HG03469 (cell line): Measurements from ENCODE around the gene CACNA1I.

ENCODE experiments used
- ATAC-seq: cut with Tn5 transposase; IDR thresholded peaks from one replicate; pipeline ENCODE4 v1.9.1; 2021; ENCODE audit warnings: mild to moderate bottlenecking, moderate library complexity, moderate number of reproducible peaks; ENCODE audit not compliant: unreplicated experiment

The CACNA1I gene

DNA sequence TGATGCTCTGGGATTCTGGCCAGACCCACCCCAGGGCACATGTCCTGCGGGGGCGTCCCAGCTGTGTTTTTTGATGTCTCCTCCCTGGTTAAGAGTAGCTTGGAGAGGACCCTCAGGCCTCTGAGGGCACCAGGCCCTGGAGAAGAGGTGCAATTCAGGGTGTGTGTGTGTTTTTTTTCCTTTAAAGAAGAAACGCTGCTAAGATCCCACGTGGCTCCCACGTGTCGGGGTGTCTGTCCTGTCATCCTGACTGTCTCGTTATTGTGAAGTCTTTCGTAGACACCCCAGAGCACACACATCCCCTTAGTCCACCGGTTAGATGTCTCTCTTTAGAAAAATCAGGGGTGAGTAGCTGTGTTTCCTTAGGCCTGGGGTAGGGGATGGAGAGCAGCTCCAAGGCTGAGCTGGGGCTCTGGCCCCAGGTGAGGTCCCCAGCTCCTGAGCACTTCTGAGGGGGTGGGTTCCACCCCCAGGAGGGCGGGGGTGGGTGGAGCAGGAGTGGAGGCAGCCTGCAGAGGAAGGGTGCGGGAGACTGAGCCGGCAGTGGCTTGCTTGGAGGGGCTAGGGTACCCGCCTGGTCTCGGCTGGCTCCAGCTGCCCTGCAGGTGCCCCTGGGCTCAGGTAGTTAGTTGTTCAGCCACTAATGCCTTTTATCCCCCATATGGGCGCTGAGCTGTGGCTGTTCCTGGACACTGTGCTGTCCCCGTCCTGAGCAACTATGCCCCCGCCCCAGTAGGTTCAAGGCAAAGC lies 116.4 kb downstream of the CACNA1I start:
- no peak for ATAC-seq

DNA sequence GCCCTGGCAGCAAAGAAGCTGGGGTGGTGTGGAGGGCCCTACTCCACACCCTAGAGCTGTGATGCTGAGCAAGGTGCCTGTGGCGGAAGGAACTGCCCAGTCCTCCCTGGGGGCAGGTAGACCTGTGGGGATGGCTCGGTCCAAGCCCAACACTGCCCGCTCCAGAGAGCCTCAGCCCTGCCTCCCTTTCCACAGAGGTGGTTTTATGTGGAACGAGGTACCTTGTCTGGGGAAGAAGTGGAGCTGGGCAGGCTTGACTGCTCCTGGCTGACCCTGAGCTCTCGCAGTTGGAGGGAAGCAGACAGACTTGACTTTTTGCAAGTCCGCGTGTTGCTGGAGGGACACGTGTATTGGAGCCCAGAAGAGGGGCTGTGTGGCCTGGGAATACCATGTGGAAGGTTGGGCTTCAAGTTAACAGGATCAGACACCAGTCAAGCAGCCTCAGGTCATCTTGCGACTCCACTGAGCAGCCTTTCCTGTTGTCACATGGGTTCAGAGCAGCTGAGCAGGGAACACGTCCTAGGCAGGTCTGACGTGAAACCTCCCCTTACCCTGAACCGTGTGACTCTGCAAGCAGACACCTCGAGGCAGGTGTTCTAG lies 117.7 kb downstream of the CACNA1I start:
- no peak for ATAC-seq

DNA sequence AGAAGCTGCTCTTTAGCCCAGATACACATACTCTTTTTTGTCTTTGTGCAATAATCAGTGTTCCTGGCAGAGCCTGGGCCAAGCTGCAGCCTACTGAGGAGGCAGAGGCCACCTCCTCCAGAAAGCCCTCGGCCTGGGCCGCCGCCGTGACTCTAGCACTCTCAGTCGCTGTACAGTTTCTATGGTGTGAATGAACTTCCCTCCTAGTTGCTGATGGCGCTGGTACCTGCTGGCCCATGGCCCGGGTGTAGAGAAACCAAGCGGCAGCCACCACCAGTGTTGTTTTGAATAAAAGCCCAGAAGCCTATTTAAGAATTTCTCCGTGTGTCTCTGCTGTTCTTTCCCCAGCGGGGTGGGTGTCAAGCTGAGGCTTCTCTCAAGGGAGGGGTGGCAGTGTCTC lies 118.9 kb downstream of the CACNA1I start:
- ATAC-seq: no peak

DNA sequence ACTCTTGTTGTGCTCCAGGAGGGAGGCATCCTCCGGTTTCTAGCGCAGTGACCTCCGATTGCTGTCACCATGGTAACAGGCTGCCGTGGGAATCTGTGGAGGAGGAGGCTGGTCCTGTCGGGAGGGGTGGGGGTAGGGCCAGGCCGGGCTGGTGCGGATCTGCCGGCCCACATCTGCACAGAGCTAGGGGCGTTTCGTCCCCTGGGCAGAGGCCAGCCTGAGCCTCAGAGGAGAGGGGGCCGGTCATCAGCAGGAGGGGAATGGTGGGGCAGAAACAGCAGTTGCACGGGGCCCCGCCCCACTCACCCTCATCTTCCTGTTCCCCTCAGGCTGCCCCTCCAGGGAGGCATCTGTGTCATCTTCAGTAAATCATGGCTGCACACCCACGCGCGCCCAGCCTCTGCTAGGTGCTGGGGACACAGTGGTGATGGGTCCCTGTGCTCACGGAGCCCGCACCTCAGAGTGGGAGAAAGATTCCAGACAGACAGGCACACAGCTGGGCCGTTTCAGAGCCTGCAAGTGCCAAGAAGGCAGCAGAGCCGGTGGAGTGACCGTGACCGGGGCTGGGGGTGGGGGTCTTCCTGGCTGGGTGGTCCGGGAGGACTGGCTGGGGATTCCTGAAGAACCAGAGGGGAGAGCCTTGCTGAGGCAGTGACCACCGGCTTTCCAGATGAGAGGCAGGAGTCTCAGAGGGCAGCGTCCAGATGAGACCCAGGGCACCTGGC lies 120.5 kb downstream of the CACNA1I start:
- no peak for ATAC-seq

DNA sequence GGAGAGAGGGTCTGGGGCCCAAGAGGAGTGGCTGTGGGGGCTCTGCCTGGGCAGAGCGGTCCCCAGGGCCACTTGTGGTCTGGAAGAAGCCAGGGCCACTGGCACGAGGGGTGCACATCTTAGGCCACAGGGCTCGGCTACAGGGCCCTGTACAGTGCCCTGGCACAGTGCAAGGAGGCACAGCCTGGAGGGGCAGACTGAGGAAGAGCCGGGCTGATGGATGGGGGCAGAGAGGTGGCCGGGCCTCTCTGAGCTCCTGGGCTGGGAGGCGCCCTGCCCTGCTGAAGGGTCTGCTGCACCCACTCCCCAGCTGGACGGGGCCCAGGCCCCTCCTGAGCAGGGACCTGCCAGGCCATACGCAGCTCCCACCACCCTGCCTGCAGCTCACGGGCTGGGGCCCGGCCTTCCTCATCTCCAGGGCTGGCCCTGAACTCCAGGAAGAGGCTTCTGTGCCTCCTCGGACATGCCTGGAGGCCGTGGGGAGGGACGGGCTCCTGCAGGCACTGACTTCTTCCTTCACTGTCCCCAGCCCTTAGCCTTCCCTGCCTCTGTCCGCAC lies 123.5 kb downstream of the CACNA1I start:
- ATAC-seq: no peak

DNA sequence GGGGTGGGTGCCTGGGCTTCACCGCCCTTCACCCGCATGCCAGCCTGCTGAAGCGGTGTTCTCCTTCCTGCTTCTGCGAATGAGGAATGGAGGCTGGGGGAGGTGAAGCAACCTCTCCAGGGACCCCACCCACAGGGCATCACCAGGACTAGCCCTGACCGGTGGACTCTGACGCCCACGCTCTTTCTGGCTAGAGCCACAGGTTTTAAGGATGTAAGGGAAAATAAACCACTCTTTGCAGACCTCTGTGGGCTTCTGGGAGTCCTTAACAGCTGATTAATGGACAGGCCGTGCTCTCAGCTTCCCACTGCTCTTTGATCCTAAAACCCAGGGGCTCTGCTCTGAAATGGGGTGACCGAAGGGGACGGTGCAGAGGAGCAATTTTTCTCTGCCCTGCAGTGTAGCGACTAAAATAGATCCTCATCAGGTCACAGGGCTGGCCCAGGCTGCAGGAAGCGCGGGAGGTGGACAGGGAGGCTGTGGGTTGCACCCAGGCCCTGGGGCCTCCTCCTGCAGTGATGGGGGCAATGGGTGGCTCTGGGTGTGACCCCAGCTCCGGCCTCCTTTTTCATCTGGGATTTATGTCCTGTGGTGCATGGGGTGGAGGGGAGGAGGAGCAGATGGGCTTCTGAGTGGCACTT lies 127.4 kb downstream of the CACNA1I start:
- no peak for ATAC-seq

DNA sequence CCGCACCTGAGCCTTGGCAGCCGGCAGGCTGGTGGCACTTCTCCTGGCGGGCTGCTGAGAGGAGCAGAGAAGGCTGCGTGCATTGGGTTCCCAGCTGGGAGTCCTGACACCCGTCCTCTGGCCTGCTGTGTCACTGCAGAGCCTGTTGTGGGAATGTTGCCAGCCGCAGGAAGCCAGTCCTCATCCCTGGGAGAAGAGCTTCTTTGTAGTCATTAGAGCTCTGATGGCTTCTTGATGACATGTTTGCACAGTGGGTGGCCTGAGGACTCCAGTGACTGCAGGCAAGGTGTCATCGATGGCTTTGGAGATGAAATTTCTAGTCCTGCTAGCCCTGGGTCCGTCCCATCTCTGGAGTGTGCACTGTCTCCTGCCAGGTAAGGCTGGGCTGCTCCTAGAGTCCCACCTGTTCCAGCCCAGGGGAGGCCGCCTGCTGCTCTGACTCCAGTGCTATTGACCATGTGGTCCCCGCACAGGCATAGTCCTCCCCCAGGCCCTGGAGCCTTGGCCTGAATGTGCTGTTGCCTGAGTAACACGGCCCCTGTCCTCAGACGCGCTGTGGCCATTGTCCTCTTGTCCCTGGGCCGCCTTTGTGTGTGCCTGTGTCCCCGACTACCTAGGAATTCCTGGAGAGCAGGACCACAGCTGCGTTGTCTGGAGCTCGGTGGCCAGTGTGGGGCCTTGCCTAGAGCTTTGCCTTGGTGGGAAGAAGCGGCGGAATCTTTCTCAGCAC lies 129.2 kb downstream of the CACNA1I start:
- ATAC-seq: no peak

DNA sequence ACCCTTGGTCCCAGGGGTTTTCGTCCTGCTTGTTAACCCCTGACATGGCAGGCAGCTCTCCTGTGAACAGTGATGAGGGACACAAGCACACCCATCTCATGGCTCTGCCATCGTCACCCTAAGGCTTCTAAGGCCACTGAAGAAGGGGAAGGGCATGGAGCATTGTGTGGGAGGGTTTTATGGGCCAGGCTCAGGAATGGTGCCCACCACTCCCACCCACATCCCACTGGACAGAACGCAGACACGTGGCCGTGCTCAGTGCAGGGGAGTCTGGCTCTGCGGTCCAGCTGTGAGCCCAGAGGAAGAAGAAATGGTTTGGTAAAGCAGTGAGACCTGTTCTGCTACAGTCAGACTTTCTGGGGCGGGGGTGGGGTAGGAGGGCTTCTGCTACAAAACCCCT lies 130.0 kb downstream of the CACNA1I start:
- no peak for ATAC-seq

DNA sequence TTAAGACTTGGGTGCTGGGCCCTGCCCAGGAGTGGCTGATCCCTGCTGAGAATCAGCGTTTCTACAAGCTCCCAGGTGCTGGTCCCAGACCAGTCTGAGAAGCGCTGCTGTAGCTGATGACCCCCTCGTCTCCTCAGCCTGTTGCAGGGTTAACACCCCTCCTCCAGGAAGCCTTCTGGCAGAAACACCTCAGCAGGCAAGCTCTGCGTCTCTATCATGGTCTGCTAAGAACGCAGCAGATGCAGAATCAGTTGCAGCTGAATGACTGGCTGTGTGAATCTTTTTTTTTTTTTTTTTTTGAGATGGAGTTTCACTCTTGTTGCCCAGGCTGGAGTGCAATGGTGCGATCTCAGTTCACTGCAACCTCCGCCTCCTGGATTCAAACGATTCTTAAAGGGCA lies 132.5 kb downstream of the CACNA1I start:
- no peak for ATAC-seq

DNA sequence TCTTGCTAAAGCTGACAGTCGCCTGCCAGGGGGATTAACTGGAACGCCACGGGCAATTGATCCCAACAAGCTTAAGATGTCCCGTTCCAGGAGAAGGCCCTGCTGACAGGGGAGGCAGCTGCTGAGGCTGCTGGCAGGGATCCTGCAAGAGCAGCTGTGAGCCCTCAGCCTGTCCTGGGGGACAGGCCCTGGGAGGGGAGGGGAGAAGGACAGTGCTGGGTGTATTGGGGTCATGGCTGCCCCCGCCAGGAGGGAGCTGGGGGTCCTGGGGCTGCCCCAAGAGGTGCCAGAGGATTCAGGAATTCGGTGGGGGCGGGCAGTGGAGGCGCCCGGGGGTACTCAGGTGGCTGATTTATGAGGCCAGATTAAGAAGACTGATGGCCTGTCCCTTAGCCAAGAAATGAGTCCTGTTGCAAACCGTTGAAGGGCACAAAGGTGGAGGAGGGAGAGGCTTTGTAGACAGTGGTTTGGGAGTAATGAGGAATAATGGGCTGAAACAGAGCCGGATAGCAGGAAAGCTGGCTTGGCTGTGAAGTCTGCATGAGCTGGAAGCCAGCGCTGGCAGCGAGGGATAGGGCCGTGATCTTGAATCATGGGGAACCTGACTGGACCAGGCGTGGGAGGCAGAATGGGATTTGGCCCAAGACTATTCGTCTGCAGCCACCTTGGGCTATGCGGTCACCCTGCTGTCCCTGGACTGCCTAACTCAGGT lies 133.5 kb downstream of the CACNA1I start:
- ATAC-seq: no peak

DNA sequence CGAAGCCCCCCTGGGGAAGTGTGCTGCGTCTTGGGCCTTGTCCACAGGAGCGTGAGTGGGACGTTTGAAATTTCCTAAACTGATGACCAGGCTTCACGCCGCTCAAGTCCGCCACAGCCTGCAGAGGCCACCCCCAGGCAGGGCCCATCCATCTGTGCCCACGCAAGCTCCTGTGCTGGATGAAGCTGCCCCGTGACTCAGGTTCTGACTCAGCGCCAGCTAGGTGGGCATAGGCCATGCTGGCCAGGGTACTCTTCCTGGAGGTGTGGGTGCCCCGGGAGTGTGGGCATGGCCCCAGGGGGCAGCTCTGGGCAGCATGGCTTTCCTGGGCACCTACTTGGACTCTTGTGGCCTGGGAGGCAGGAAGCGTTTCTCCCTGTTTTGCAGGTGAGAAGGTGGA lies 134.8 kb downstream of the CACNA1I start:
- no peak for ATAC-seq

DNA sequence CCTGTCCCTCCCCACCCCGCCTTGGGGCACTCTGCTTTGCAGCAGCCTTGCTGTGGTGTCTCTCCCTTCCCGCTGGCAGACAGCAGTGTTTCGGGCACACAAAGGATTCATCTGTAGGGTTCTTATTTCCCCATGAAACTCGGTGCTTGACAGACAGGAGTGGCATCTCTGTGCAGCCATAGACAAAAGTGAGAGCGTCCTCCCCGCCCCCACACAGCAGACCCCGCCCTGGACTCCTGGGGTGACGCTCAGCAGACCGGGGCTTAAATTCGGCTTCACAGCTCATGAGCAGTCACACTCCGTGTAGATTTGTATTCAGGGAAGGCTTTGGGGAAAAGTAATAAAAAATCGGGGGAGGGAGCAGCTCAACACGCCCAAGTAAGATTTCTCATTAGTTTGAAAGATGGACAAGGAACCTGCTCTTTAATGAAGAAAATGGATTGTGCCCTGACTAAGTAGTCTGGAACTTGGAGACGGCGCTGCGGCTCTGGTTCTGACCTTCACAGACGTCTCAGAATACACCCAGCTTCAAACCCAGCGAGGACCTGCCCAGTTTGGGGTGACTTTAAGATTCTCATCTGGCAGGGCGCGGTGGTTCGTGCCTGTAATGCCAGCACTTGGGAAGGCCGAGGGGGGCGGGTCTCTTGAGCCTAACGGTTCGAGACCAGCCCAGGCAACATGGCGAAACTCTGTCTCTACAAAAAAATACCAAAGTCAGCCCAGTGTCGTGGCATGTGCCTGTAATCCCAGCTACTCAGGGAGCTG lies 136.0 kb downstream of the CACNA1I start:
- no peak for ATAC-seq

DNA sequence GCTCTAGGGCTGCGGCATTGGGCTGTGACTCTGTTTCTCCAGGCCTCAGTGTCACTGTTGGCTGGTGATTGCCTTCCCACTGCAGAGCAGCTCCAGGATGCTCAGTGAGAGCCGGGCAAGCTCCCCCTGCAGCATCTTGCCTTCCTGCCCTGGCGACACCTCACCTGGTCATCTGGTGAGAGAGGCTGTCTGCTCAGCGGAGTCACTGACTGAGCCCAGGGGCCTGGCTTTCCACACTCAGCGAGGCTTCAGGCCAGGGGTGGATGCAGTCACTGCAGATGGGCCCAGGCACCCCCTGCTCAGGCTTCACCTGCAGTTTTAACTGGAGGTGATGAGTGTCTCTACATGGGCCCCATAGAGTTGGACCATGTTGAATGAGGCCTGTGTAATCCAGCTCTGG lies 136.8 kb downstream of the CACNA1I start:
- ATAC-seq: no peak

DNA sequence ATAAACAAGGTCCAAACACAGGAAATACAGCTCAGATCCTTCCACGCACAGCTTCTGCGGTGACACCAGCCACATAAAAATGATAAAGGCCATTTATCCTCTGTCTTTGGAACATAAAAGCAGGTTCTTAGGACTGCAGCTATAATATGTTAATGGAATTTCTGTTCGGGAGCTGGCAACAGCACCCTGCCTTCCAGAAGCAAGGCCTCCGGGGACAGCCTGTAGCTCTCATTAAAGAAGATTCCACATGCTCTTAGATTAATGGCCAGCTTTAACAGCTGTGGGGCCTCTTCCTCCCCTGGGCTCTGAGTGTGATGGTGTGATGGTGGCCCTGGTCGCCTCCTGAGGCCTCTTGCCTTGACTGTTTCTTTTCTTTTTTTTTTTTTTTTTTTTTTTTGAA lies 137.3 kb downstream of the CACNA1I start:
- no peak for ATAC-seq

DNA sequence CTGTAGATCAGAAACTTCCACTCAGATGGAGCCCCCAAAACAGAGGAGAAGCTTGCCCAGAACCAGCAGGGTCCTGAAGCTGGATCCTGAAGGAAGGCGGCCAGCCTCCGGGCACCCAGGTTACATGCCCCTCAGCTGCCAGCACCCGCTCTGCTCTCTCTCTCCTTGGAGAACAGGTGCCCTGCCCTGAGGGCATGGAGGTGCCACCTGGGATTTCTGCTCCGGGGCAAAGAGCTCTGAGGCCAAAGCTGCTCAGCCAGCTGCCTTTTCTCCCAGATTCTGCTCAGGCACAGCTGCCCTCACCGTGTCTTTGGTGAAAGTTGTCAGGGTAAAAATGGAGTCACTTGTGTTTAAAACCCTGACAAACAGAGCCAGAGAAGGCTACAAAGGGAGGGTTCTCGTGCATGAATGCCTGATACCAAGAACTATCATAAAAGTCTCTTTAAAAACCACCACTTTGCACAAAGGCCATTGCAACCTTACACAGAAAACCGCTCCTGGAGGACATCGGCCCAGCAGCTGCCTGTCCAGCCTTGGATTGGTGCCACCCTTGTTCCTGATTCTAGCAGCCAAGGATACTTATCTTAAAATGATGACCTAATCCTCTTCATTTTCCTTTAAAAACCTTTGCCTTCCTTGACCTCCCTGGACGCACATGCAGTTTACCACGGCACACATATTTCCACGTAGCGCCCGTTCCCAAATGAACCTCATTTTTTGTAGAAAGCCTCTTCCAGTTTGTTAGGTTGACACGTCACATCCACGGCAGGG lies 140.0 kb downstream of the CACNA1I start:
- ATAC-seq: no peak

DNA sequence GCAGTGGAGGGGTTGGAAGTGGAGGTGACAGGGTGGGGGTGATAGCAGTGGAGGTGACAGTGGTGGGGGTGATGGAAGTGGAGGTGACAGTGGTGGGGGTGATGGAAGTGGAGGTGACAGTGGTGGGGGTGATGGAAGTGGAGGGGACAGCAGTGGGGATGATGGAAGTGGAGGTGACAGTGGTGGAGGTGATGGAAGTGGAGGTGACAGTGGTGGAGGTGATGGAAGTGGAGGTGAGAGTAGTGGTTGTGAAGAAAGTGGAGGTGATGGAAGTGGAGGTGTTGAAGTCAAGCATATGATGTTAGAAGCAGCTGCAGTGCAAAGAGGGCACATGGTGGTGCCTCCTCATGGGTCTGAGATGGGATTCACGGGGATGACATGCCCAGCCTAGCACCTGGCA lies 141.5 kb downstream of the CACNA1I start:
- ATAC-seq: no peak

DNA sequence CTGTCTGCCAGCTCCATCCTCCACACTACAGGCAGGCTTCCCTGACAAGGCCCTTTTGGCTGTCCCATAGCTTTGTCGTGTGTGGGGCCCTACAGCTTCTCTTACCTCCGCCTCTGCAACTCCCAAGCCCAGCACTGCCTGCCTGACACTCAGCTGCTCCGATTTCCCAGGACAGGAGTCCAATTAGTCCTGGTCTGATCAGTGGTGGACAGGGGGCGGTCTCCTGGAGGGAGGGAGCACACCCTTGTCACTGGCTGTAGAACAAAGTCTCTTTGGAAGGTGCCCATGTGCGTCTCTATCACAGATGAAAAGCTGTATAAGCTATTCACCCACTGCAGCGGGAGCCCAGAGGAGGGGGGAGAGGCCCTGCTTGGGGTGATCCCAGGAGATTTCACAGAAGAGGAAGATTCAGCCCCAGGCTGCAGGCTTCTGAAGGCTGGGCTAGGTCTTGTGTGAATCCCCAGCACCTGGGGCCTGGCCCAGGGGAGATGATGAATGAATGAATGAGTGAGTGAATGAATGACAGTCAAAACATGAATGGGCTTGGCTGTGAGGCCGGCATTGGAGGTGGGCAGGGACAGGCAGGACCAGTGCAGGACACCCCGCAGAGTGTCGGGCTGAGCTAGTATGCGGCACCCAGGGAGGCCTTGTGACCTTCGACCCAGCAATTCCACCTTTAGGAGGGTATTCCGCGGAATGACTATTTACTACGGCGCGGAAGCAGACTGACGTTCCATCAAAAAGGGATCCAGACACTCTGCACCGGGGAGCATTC lies 142.4 kb downstream of the CACNA1I start:
- no peak for ATAC-seq

DNA sequence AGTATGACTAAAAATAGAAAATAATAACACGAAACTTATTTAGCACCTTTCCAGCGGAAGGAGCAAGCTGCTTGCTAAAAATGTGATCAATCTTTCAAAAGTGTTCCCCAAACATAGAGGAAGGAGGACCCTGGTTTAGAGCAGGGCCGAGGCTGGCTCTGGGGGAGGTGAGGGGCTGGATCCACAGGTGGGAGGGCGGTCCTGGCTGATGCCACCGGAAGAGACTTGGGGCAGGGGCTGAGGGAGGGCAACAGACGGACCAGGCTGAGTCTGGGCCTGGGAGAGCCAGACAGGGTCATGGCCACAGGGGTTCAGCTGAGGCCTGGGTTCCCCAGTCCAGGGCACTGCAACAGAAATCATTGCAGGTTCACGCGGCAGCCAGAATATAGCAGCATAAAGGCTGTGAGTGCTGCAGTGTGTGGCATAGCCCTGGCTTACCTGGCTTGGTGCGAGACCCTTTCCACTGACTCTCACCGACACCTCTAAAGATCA lies 143.3 kb downstream of the CACNA1I start:
- no peak for ATAC-seq
